NCI-H2081 treated with DMSO at 0.1 percent for 48 hours (cell line): ENCODE measurements around the gene NFS1.
A peak's percentile ranks its signal among the peaks of the same experiment; 100 is the strongest.

Experiments
- DNase-seq: peaks from one replicate; lab custom pipeline; 2025; lab: John Stamatoyannopoulos, UW

NFS1 gene

GRCh38 chr20:35673884-35674283 is 25.3 kb downstream of the NFS1 start:
- no peak for DNase-seq

- DNase-seq = no peak
Observed at GRCh38 chr20:35669681-35670080, 29.5 kb downstream of the NFS1 start.

DNA sequence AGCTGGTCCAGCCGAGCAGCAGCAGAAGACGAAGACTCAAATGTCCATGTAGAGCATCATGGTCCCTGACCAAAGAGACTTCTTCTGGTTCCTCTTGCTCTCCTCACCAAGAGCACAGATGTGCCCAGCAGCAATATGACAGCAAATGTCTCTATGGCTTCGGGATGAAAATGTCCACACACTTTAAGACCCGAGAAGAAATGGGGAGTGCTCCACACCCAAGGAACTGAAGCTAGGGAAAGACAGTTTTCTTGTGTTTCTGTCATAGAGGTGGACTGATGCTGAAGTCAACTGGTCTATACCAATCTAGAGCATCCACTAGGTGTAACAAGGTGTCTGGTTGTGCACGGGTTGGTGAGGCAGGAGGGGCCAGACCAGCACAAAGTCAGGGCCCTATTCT is 29.9 kb downstream of the NFS1 start:
- DNase-seq = no peak

GRCh38 chr20:35665949-35666288 is 33.2 kb downstream of the NFS1 start:
- DNase-seq = no peak

DNA sequence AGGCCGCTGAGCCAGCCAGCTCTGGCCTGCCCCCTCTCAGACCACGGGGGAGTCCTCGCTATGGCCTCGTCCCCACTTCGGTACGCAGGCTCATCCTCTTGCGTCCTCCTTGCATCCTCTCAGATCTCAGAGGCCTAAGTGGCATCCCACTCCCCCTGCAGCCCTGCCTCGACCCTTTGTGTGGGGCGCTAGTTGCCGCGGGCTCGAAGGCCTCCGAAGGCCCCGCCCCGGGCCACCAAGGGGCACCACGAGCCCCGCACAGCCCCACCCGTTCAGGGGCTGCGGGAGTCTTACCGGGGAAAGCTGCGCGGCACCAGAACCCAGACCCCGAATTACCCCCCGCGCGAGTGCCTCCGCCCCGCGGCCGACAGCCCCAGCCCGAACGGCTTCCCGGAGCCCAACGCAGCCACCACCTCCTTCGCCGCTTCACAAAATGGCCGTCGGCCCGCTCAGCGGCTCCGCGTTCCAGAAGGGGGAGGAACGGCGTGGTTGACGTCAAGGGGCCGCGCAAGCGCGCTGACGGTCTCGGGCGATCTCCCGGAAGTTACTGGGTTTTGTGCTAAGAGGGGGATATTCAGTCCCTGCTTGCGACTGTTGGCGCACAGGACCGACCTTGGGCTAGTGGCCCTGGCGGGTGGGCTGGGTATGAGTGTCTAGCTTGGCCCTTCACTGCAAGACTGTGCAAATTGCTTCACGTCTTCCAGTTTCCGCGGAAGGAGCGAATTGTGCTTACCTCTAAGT is 34.5 kb downstream of the NFS1 start, which contains the start of the genes CPNE1 and RBM12:
TSS of gene CPNE1 (minus strand) at position 435 of the 741 bp plus-strand sequence. CDS start 31,977 bp downstream, outside the sequence.
TSS of gene RBM12 (minus strand) at position 435 of the 741 bp plus-strand sequence. CDS start 9,578 bp downstream, outside the sequence.
- peak; percentile 81 for DNase-seq

DNA sequence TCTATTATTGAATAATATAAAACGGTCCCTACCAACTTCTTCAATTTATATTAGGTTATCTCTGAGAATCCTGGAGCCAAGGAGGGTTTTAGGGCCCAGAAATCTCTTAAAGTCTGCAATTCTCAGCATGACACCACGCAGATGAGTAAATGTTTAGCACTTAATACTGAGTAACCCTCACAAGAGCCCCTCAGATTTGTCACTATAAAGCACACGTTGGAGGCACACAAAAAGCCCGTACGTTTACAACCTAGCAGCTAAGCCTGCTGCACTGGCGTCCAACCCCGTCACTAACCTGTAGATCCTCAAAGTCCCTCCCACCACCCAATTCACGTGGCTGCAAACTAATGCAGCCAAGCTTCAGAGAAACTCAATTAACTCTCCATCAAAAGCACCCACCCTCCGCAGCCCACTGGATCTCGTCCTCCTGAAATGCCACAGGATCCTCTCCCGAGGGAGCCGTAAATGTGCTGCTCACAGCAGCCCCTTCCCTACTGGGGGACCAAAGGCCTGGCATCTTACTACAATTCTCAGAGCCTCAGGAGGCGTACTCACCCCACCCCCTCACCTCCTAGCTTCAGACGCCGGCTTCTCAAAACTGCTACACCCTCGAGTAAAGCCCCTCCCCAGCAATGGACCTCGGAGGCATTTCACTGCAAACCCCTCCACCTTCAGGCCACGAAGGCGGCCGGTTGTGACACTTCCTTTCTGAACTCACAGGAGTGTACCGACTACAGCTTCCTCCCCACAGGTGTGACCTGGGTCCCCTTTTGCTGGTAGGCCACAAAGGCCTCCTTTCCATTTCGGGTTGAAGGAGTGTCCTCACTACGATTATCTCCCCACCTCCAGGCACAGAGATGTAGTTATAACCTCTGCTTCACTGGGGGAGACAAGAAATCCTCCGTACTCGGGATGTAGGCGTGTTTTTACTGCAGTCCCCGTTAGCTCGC is 35.4 kb downstream of the NFS1 start:
- DNase-seq = no peak

DNA sequence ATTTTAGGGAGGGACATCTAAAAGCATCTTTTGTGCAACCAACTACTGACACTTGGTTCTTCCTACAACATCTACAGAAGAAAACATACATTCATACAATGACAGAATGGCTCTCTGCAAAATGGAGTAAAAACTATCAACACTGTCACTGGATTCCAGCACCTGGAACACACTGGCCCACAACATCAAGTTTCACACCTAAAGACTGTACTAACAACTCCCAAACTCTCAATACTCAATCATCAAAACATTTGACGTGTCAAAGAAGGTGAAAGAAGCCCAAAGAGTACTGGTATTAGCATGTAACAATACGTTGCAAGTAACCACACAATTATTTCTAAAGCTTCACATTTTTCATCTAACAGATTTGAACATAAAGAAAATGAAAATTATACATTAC is 36.6 kb downstream of the NFS1 start:
- DNase-seq = no peak

- DNase-seq = no peak
Observed at GRCh38 chr20:35661908-35662307, 37.2 kb downstream of the NFS1 start.

GRCh38 chr20:35661053-35661452 is 38.1 kb downstream of the NFS1 start:
- no peak for DNase-seq

DNA sequence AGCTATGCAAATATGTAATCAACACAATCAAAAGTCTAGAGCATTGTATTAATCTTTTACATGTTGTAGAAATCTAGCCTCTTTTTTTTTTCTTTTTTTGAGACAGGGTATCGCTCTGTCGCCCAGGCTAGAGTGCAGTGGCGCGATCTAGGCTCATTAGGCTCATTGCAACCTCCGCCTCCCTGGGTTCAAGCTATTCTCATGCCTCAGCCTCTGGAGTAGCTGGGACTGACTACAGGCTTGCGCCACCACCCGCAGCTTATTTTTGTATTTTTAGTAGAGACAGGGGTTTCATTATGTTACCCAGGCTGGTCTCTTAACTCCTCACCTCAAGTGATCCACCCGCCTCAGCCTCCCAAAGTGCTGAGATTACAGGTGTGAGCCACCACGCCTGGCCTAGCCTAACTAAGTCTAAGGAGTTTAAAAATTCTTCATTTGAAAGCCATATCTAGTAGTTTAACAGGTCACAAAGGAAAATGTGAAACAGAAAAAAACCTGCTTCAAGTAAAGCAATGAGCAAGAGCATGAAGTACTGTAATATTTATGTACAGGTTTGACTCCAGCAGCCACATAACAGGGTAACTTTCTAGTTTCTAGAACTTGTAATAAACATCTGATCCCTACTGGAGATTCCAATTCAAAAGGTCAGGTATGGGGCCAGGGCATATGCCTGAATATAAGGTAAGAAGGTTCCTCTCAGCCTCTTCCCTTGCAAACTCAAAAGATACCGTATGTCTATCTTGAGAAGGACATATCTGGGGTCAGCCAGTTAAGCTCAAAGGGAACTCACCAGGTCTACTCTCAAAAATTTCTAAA is 38.8 kb downstream of the NFS1 start:
- no peak for DNase-seq

DNA sequence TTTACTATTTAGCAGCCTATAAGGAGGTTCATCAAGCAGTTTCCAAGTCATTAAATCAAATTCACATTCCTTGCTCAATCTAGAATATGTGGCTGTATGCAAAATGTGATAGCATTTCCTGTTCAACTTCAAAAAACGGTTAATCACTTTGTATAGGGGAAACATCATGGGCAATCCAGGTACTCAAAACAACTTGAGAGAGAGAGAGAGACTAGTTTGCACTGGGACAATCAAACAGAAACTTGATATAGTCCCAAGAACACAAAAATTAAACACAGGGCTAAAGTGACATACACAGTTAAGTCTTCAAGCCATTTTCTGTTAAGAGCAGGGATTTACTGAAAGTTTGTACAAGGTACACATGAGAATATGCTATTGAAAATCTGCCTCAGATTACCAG is 41.9 kb downstream of the NFS1 start:
- DNase-seq = no peak

GRCh38 chr20:35654415-35654814 is 44.7 kb downstream of the NFS1 start:
- DNase-seq = no peak

GRCh38 chr20:35653893-35654292 is 45.3 kb downstream of the NFS1 start:
- DNase-seq = no peak

DNA sequence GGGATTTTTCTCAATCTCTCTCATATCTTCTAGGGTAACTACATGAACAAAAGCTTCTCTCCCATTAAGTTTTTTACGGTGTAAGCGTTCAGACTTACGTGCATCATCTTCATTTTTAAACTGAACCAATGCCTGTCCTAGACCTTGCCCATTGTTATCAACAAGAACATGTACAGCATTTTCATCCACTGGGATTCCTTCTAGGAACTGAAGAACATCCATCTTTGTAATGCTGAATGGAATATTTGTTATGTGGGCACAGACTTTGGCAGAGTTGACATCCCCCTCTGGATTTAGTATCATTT is 45.8 kb downstream of the NFS1 start:
- no peak for DNase-seq

- no peak for DNase-seq
Observed at GRCh38 chr20:35652641-35653429, 46.3 kb downstream of the NFS1 start.

- DNase-seq = no peak
Observed at GRCh38 chr20:35651958-35652357, 47.2 kb downstream of the NFS1 start.

DNA sequence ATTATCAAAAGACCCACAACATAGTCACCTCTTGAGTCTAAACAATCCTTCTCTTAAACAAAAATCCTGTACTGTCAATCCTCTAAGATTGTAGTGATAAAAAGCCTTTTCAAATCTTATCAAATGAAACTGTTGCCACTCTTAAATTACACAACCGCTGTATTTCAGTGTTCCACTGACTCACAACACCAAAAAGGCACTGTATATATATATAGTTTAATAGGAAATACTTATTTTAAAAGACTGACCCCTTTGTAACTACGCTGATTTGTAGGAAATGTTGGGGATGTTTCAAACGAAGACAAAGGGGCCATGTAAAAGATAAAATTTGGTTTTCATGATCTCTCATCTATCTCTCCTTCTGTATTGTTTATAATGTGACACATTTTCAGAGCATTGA is 48.5 kb downstream of the NFS1 start:
- no peak for DNase-seq

- no peak for DNase-seq
Observed at GRCh38 chr20:35648836-35649235, 50.3 kb downstream of the NFS1 start.

- DNase-seq = no peak
Observed at GRCh38 chr20:35644806-35645205, 54.3 kb downstream of the NFS1 start.

- no peak for DNase-seq
Observed at GRCh38 chr20:35643045-35643444, 56.1 kb downstream of the NFS1 start.

- no peak for DNase-seq
Observed at GRCh38 chr20:35641743-35642142, 57.4 kb downstream of the NFS1 start.

GRCh38 chr20:35640724-35641123 is 58.4 kb downstream of the NFS1 start:
- no peak for DNase-seq
